ENCODE measurements around the gene DPH7. TPM values are rescaled to one million over a fixed set of nuclear protein-coding genes. Genes with fewer than 3 reads are reported as not detected.

Gene DPH7
- total and polyA plus RNA-seq, 5 donors from 2014 or later: 24.4 to 57.0 (median 31.8) TPM

DNA sequence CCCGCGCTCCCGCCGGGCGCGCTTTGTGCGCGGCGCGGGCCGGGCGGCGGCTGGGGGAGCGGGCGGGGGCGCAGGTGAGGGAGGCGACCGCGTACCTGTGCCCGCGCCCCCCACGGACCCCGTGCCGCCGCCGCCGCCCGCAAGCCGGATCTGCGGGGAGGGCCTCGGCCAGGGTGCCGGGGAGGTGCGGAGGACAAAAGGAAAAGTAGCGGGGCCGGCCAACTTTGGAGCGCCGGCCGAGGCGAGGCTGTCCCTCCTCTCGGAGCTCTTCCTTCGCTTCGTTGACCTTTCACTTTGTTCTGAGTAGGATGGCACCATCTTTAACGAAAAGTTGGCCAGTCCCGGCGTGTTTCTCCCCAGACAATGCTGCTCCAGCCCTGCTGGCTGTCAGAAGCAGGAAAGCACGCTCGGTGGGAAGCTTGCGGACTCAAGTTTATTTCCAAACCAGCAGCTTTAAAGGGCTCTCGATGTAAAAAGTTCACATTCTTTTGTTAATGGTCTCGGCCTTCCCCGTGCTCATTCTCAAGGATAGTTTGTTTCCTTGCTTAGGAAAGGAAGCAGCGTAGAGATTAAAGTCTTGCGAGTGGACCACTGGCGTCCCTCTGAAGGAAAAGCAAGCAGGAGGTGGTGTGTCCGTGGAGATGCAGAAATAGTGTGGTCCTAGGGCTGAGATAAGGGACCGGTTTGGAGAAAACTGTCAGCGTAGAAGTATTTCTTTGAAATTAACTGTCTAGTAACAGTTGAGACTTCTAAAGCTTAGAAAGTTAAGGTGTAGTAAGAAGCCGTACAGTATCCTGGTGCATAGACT, 40.7 kb upstream of the DPH7 start:
- H3K4me3 Mint-ChIP-seq: peak overlapping the region; percentile 93 to 99 (median 96)
- H3K9me3 Mint-ChIP-seq: peaks cover 0 to 2% (median 0%) of the 10 kb centered on the region in 7 donors
- Histone ChIP-seq H3K9me3 (ENCODE audit: control insufficient read depth in 2 of 2, low read length in 2 of 2) (no peaks in the 10 kb centered on the region), H3K4me3 (ENCODE audit: low read depth, low read length) (peak overlapping the region; percentile 82), H3K4me1 (ENCODE audit: control insufficient read depth, insufficient read depth, low read length, poor library complexity, severe bottlenecking) (peaks cover 39% of the 10 kb centered on the region), H3K36me3 (ENCODE audit: control insufficient read depth, insufficient read depth, low read length) (peaks cover 8% of the 10 kb centered on the region), H3K27ac (ENCODE audit: insufficient read depth, low read length, poor library complexity, severe bottlenecking) (peak overlapping the region; percentile 65), H3K27me3 (ENCODE audit: control insufficient read depth, insufficient read depth, low read length) (no peaks in the 10 kb centered on the region)
- peak; percentile 20 to 56 (median 23) for DNase-seq
- ATAC-seq (ENCODE audit: low read depth in 2 of 2): peak; percentile 2 to 7
- H3K4me1 Mint-ChIP-seq: peaks cover 13 to 55% (median 34%) of the 10 kb centered on the region in 4 donors
- peak overlapping the region; percentile 93 to 96 (median 95) for H3K27ac Mint-ChIP-seq
- H3K36me3 Mint-ChIP-seq: peaks cover 4% of the 10 kb centered on the region
- H3K27me3 Mint-ChIP-seq: no peaks in the 10 kb centered on the region

GRCh38 chr9:137618105-137619067, 39.7 kb upstream of the DPH7 start, which contains the start of gene EHMT1:
TSS of gene EHMT1 (plus strand) at chr9:137619005. CDS start at chr9:137619029, 24 bp downstream.
- peak within 1 kb of the TSS; percentile 82 for H3K4me3 ChIP-seq (ENCODE audit: low read depth, low read length)
- H3K27ac Mint-ChIP-seq: peak within 1 kb of the TSS; percentile 93 to 96 (median 95)

GRCh38 chr9:137615387-137615871, 36.7 kb upstream of the DPH7 start:
- no peaks in the 10 kb centered on the region for H3K27me3 ChIP-seq (ENCODE audit: control insufficient read depth, insufficient read depth, low read length)
- H3K4me3 Mint-ChIP-seq: peak overlapping the region in 1 of 4 donors; percentile 90

More at GRCh38 chr9:137618105-137619067, 39.7 kb upstream of the DPH7 start, which contains the start of gene EHMT1:
- Histone ChIP-seq H3K9me3 (ENCODE audit: control insufficient read depth in 2 of 2, low read length in 2 of 2) (no peaks in the 10 kb centered on the region), H3K36me3 (ENCODE audit: control insufficient read depth, insufficient read depth, low read length) (peaks cover 15% of the 10 kb centered on the region), H3K4me1 (ENCODE audit: control insufficient read depth, insufficient read depth, low read length, poor library complexity, severe bottlenecking) (peaks cover 39% of the 10 kb centered on the region), H3K27ac (ENCODE audit: insufficient read depth, low read length, poor library complexity, severe bottlenecking) (peak within 1 kb of the TSS; percentile 91), H3K27me3 (ENCODE audit: control insufficient read depth, insufficient read depth, low read length) (no peaks in the 10 kb centered on the region)
- Mint-ChIP-seq H3K9me3 (no peaks in the 10 kb centered on the region), H3K27me3 (no peaks in the 10 kb centered on the region), H3K36me3 (no peaks in the 10 kb centered on the region), H3K4me1 (peaks cover 13 to 44% (median 29%) of the 10 kb centered on the region in 4 donors), H3K4me3 (peak within 1 kb of the TSS; percentile 93 to 99 (median 96))
- peak; percentile 82 to 84 for ATAC-seq (ENCODE audit: low read depth in 2 of 2)
- DNase-seq: peak; percentile 85 to 94 (median 87)

DNA sequence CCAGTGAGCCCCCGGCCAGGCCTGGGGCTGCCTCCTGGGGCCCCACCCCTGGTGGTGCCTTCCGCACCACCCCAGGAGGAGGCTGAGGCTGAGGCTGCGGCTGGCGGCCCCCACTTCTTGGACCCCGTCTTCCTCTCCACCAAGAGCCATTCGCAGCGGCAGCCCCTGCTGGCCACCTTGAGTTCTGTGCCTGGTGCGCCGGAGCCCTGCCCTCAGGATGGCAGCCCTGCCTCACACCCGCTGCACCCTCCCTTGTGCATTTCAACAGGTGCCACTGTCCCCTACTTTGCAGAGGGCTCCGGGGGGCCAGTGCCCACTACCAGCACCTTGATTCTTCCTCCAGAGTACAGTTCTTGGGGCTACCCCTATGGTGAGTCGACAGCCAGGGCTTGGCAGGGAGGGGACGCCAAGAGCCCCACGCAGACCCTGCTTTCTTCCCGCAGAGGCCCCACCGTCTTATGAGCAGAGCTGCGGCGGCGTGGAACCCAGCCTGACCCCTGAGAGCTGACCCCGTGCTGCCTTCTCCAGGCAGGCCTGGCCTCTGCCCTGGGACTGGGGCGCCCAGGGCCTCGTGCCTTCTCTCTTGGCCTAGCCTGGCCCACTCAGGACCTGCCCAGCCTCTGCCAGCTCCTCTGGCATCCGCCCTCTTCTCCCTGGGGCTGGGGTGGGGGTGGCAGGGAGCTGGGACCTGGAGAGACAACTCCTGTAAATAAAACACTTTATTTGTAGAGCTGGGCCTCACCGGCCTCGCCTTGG, 36.1 kb upstream of the DPH7 start:
- no peak overlapping the region for H3K4me3 Mint-ChIP-seq
- Histone ChIP-seq H3K4me3 (ENCODE audit: low read depth, low read length) (no peak overlapping the region), H3K9me3 (ENCODE audit: control insufficient read depth in 2 of 2, low read length in 2 of 2) (no peaks in the 10 kb centered on the region), H3K4me1 (ENCODE audit: control insufficient read depth, insufficient read depth, low read length, poor library complexity, severe bottlenecking) (peaks cover 31% of the 10 kb centered on the region), H3K27ac (ENCODE audit: insufficient read depth, low read length, poor library complexity, severe bottlenecking) (no peak overlapping the region), H3K36me3 (ENCODE audit: control insufficient read depth, insufficient read depth, low read length) (peaks cover 13% of the 10 kb centered on the region), H3K27me3 (ENCODE audit: control insufficient read depth, insufficient read depth, low read length) (no peaks in the 10 kb centered on the region)
- H3K27ac Mint-ChIP-seq: no peak overlapping the region
- DNase-seq (no peak), ATAC-seq (ENCODE audit: low read depth in 2 of 2) (no peak)
- H3K4me1 Mint-ChIP-seq: peaks cover 6 to 36% (median 15%) of the 10 kb centered on the region in 4 donors
- H3K36me3 Mint-ChIP-seq: no peaks in the 10 kb centered on the region
- H3K9me3 Mint-ChIP-seq: no peaks in the 10 kb centered on the region
- no peaks in the 10 kb centered on the region for H3K27me3 Mint-ChIP-seq

More at GRCh38 chr9:137615387-137615871, 36.7 kb upstream of the DPH7 start:
- DNase-seq (no peak), ATAC-seq (ENCODE audit: low read depth in 2 of 2) (no peak)
- Histone ChIP-seq H3K4me3 (ENCODE audit: low read depth, low read length) (no peak overlapping the region), H3K36me3 (ENCODE audit: control insufficient read depth, insufficient read depth, low read length) (peaks cover 13% of the 10 kb centered on the region), H3K4me1 (ENCODE audit: control insufficient read depth, insufficient read depth, low read length, poor library complexity, severe bottlenecking) (peaks cover 37% of the 10 kb centered on the region), H3K9me3 (ENCODE audit: control insufficient read depth in 2 of 2, low read length in 2 of 2) (no peaks in the 10 kb centered on the region), H3K27ac (ENCODE audit: insufficient read depth, low read length, poor library complexity, severe bottlenecking) (no peak overlapping the region)
- Mint-ChIP-seq H3K27ac (no peak overlapping the region), H3K9me3 (no peaks in the 10 kb centered on the region), H3K4me1 (peaks cover 9 to 38% (median 18%) of the 10 kb centered on the region in 4 donors), H3K36me3 (no peaks in the 10 kb centered on the region), H3K27me3 (no peaks in the 10 kb centered on the region)

GRCh38 chr9:137613738-137614523, 35.2 kb upstream of the DPH7 start:
- Mint-ChIP-seq H3K27ac (no peak overlapping the region), H3K4me3 (peak overlapping the region in 2 of 4 donors; percentile 47 to 56), H3K4me1 (peaks cover 0 to 31% (median 10%) of the 10 kb centered on the region in 4 donors), H3K9me3 (no peaks in the 10 kb centered on the region), H3K27me3 (no peaks in the 10 kb centered on the region), H3K36me3 (no peaks in the 10 kb centered on the region)
- no peaks in the 10 kb centered on the region for H3K9me3 ChIP-seq (ENCODE audit: control insufficient read depth in 2 of 2, low read length in 2 of 2)
- H3K27me3 ChIP-seq (ENCODE audit: control insufficient read depth, insufficient read depth, low read length): no peaks in the 10 kb centered on the region
- H3K27ac ChIP-seq (ENCODE audit: insufficient read depth, low read length, poor library complexity, severe bottlenecking): no peak overlapping the region
- H3K4me1 ChIP-seq (ENCODE audit: control insufficient read depth, insufficient read depth, low read length, poor library complexity, severe bottlenecking): peaks cover 27% of the 10 kb centered on the region
- H3K36me3 ChIP-seq (ENCODE audit: control insufficient read depth, insufficient read depth, low read length): peaks cover 13% of the 10 kb centered on the region
- no peak for DNase-seq
- H3K4me3 ChIP-seq (ENCODE audit: low read depth, low read length): no peak overlapping the region
- no peak for ATAC-seq (ENCODE audit: low read depth in 2 of 2)

DNA sequence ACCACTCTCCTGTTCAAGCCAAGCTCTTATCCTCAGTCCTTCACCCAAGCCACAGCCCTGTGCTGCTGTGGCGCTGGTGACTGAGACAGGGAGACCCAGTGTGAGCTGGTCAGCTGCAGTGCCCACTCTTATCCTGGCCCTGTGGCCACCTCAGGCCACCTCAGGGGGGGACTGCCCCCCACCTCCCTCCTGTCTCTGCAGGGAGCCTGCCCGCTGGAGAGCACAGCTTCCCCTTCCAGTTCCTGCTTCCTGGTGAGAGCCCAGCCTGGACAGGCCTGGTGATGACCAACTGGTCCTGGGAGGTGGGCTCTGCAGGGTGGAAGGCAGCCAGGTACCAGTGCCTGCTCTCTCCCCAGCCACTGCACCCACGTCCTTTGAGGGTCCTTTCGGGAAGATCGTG, 34.5 kb upstream of the DPH7 start:
- Mint-ChIP-seq H3K9me3 (no peaks in the 10 kb centered on the region), H3K4me3 (peak overlapping the region in 2 of 4 donors; percentile 21 to 56), H3K27ac (peak overlapping the region in 2 of 3 donors; percentile 62 to 66), H3K36me3 (no peaks in the 10 kb centered on the region), H3K4me1 (peaks cover 0 to 37% (median 9%) of the 10 kb centered on the region in 4 donors), H3K27me3 (no peaks in the 10 kb centered on the region)
- peaks cover 24% of the 10 kb centered on the region for H3K4me1 ChIP-seq (ENCODE audit: control insufficient read depth, insufficient read depth, low read length, poor library complexity, severe bottlenecking)
- peaks cover 15% of the 10 kb centered on the region for H3K36me3 ChIP-seq (ENCODE audit: control insufficient read depth, insufficient read depth, low read length)
- no peaks in the 10 kb centered on the region for H3K27me3 ChIP-seq (ENCODE audit: control insufficient read depth, insufficient read depth, low read length)
- H3K9me3 ChIP-seq (ENCODE audit: control insufficient read depth in 2 of 2, low read length in 2 of 2): no peaks in the 10 kb centered on the region
- no peak overlapping the region for H3K27ac ChIP-seq (ENCODE audit: insufficient read depth, low read length, poor library complexity, severe bottlenecking)
- ATAC-seq (ENCODE audit: low read depth in 2 of 2) (no peak), DNase-seq (no peak)
- H3K4me3 ChIP-seq (ENCODE audit: low read depth, low read length): no peak overlapping the region
